ENCODE results near the gene NF1. TPM values are rescaled to one million over a fixed set of nuclear protein-coding genes. Genes with fewer than 3 reads are reported as not detected.
"Not testable (repeated sequence)": the region's sequence is repeated elsewhere in the genome, so short reads cannot be mapped to it uniquely, and the experiment has no call there.

NF1 gene
- total RNA-seq, 1 donor: 21.9 TPM

- H3K4me3 ChIP-seq (ENCODE audit: low read length): no peak overlapping the region
- H3K27me3 ChIP-seq (ENCODE audit: insufficient read depth, low read length): no peaks in the 10 kb centered on the region
- H3K4me1 ChIP-seq (ENCODE audit: insufficient read depth, low read length): no peaks in the 10 kb centered on the region
- no peaks in the 10 kb centered on the region for H3K9me3 ChIP-seq (ENCODE audit: low read depth, low read length)
These were observed 77.6 kb downstream of the NF1 start for GRCh38 chr17:31172388-31172787.

- H3K4me3 ChIP-seq (ENCODE audit: low read length): no peak overlapping the region
- H3K4me1 ChIP-seq (ENCODE audit: insufficient read depth, low read length): no peaks in the 10 kb centered on the region
- H3K9me3 ChIP-seq (ENCODE audit: low read depth, low read length): no peaks in the 10 kb centered on the region
- no peaks in the 10 kb centered on the region for H3K27me3 ChIP-seq (ENCODE audit: insufficient read depth, low read length)
These were observed 79.4 kb downstream of the NF1 start for GRCh38 chr17:31174215-31174614.

- H3K27me3 ChIP-seq (ENCODE audit: insufficient read depth, low read length): no peaks in the 10 kb centered on the region
- H3K4me1 ChIP-seq (ENCODE audit: insufficient read depth, low read length): no peaks in the 10 kb centered on the region
- no peaks in the 10 kb centered on the region for H3K9me3 ChIP-seq (ENCODE audit: low read depth, low read length)
- no peak overlapping the region for H3K4me3 ChIP-seq (ENCODE audit: low read length)
These were observed 80.5 kb downstream of the NF1 start for GRCh38 chr17:31175237-31175636.

GRCh38 chr17:31176143-31176542, 81.4 kb downstream of the NF1 start:
- H3K9me3 ChIP-seq (ENCODE audit: low read depth, low read length); H3K27me3 ChIP-seq (ENCODE audit: insufficient read depth, low read length): not testable (repeated sequence)

GRCh38 chr17:31178951-31179350, 84.2 kb downstream of the NF1 start:
- H3K4me1 ChIP-seq (ENCODE audit: insufficient read depth, low read length); H3K27me3 ChIP-seq (ENCODE audit: insufficient read depth, low read length): not testable (repeated sequence)

More at GRCh38 chr17:31176143-31176542, 81.4 kb downstream of the NF1 start:
- H3K4me1 ChIP-seq (ENCODE audit: insufficient read depth, low read length); H3K4me3 ChIP-seq (ENCODE audit: low read length): not testable (repeated sequence)

GRCh38 chr17:31195305-31195704, 100.5 kb downstream of the NF1 start:
- H3K4me3 ChIP-seq (ENCODE audit: low read length): no peak overlapping the region

More at GRCh38 chr17:31178951-31179350, 84.2 kb downstream of the NF1 start:
- not testable (repeated sequence) for H3K4me3 ChIP-seq (ENCODE audit: low read length); H3K9me3 ChIP-seq (ENCODE audit: low read depth, low read length)

GRCh38 chr17:31198026-31198425, 103.2 kb downstream of the NF1 start:
- H3K27me3 ChIP-seq (ENCODE audit: insufficient read depth, low read length): no peaks in the 10 kb centered on the region
- no peaks in the 10 kb centered on the region for H3K9me3 ChIP-seq (ENCODE audit: low read depth, low read length)
- no peaks in the 10 kb centered on the region for H3K4me1 ChIP-seq (ENCODE audit: insufficient read depth, low read length)
- H3K4me3 ChIP-seq (ENCODE audit: low read length): no peak overlapping the region

More at GRCh38 chr17:31195305-31195704, 100.5 kb downstream of the NF1 start:
- Histone ChIP-seq H3K4me1 (ENCODE audit: insufficient read depth, low read length) (no peaks in the 10 kb centered on the region), H3K27me3 (ENCODE audit: insufficient read depth, low read length) (no peaks in the 10 kb centered on the region), H3K9me3 (ENCODE audit: low read depth, low read length) (no peaks in the 10 kb centered on the region)

GRCh38 chr17:31198666-31199065, 103.9 kb downstream of the NF1 start:
- not testable (repeated sequence) for H3K9me3 ChIP-seq (ENCODE audit: low read depth, low read length); H3K27me3 ChIP-seq (ENCODE audit: insufficient read depth, low read length); H3K4me1 ChIP-seq (ENCODE audit: insufficient read depth, low read length); H3K4me3 ChIP-seq (ENCODE audit: low read length)

- H3K4me3 ChIP-seq (ENCODE audit: low read length): no peak overlapping the region
- H3K9me3 ChIP-seq (ENCODE audit: low read depth, low read length): no peaks in the 10 kb centered on the region
- no peaks in the 10 kb centered on the region for H3K4me1 ChIP-seq (ENCODE audit: insufficient read depth, low read length)
- H3K27me3 ChIP-seq (ENCODE audit: insufficient read depth, low read length): no peaks in the 10 kb centered on the region
These were observed 105.5 kb downstream of the NF1 start for GRCh38 chr17:31200287-31200686.

- Histone ChIP-seq H3K4me3 (ENCODE audit: low read length) (no peak overlapping the region), H3K27me3 (ENCODE audit: insufficient read depth, low read length) (no peaks in the 10 kb centered on the region), H3K9me3 (ENCODE audit: low read depth, low read length) (no peaks in the 10 kb centered on the region), H3K4me1 (ENCODE audit: insufficient read depth, low read length) (no peaks in the 10 kb centered on the region)
These were observed 108.2 kb downstream of the NF1 start for GRCh38 chr17:31202968-31203367.

GRCh38 chr17:31211352-31212012, 116.7 kb downstream of the NF1 start:
- H3K9me3 ChIP-seq (ENCODE audit: low read depth, low read length): no peaks in the 10 kb centered on the region
- H3K4me3 ChIP-seq (ENCODE audit: low read length): no peak overlapping the region
- no peaks in the 10 kb centered on the region for H3K27me3 ChIP-seq (ENCODE audit: insufficient read depth, low read length)
- H3K4me1 ChIP-seq (ENCODE audit: insufficient read depth, low read length): no peaks in the 10 kb centered on the region

GRCh38 chr17:31216031-31216751, 121.4 kb downstream of the NF1 start:
- Histone ChIP-seq H3K4me1 (ENCODE audit: insufficient read depth, low read length) (no peaks in the 10 kb centered on the region), H3K9me3 (ENCODE audit: low read depth, low read length) (no peaks in the 10 kb centered on the region), H3K27me3 (ENCODE audit: insufficient read depth, low read length) (no peaks in the 10 kb centered on the region), H3K4me3 (ENCODE audit: low read length) (no peak overlapping the region)

GRCh38 chr17:31224366-31224765, 129.6 kb downstream of the NF1 start:
- Histone ChIP-seq H3K4me3 (ENCODE audit: low read length) (no peak overlapping the region), H3K27me3 (ENCODE audit: insufficient read depth, low read length) (no peaks in the 10 kb centered on the region), H3K9me3 (ENCODE audit: low read depth, low read length) (no peaks in the 10 kb centered on the region), H3K4me1 (ENCODE audit: insufficient read depth, low read length) (peaks cover 6% of the 10 kb centered on the region)

- Histone ChIP-seq H3K4me3 (ENCODE audit: low read length) (no peak overlapping the region), H3K4me1 (ENCODE audit: insufficient read depth, low read length) (peaks cover 6% of the 10 kb centered on the region), H3K27me3 (ENCODE audit: insufficient read depth, low read length) (no peaks in the 10 kb centered on the region), H3K9me3 (ENCODE audit: low read depth, low read length) (no peaks in the 10 kb centered on the region)
These were observed 131.1 kb downstream of the NF1 start for GRCh38 chr17:31225831-31226230.

GRCh38 chr17:31226373-31226772, 131.6 kb downstream of the NF1 start:
- Histone ChIP-seq H3K4me3 (ENCODE audit: low read length) (no peak overlapping the region), H3K9me3 (ENCODE audit: low read depth, low read length) (no peaks in the 10 kb centered on the region), H3K4me1 (ENCODE audit: insufficient read depth, low read length) (peaks cover 6% of the 10 kb centered on the region), H3K27me3 (ENCODE audit: insufficient read depth, low read length) (no peaks in the 10 kb centered on the region)

GRCh38 chr17:31226950-31227349, 132.2 kb downstream of the NF1 start:
- Histone ChIP-seq H3K27me3 (ENCODE audit: insufficient read depth, low read length) (no peaks in the 10 kb centered on the region), H3K4me1 (ENCODE audit: insufficient read depth, low read length) (peaks cover 6% of the 10 kb centered on the region)

More at GRCh38 chr17:31226950-31227349, 132.2 kb downstream of the NF1 start:
- H3K4me3 ChIP-seq (ENCODE audit: low read length): no peak overlapping the region
- H3K9me3 ChIP-seq (ENCODE audit: low read depth, low read length): no peaks in the 10 kb centered on the region
